Body of pancreas (tissue), 4 donors: ENCODE measurements around the gene RNF169.

ENCODE experiments used
- CTCF ChIP-seq, 7 experiments: fragments of 450-650 bp in 4 of 7; fragments of 200-600 bp in 3 of 7; sonication (generic) in 3 of 7; IDR thresholded peaks; one replicate each; pipeline ENCODE4 v1.5.1; 2016 to 2019; ENCODE audit warnings: antibody characterized with exemption in 7 of 7
- POLR2A ChIP-seq, 3 donors: fragments of 450-650 bp; IDR thresholded peaks; one replicate each; pipeline ENCODE4 v1.6.1; 2016; ENCODE audit warnings: antibody characterized with exemption in 3 of 3, mild to moderate bottlenecking in 2 of 3

GRCh38 chr11:74870485-74870884 lies 121.8 kb downstream of the RNF169 start:
- no peak for TF ChIP-seq CTCF (IDR thresholded peaks at IDR 0.05)
- no peak for TF ChIP-seq POLR2A (IDR thresholded peaks at IDR 0.05)
